Activated naive CD8-positive, alpha-beta T cell treated with anti-CD3 and anti-CD28 coated beads for 36 hours (primary cell): ENCODE results near the gene AMT. TPM values are rescaled to one million over a fixed set of nuclear protein-coding genes. Genes with fewer than 3 reads are reported as not detected.

ENCODE experiments used
- DNase-seq: peaks from one replicate; pipeline ENCODE4 v3.0.0; 2021
- H3K27ac Mint-ChIP-seq: one replicate; pipeline ENCODE4 v1.8.0; 2022; ENCODE audit warnings: mild to moderate bottlenecking, moderate library complexity, mixed read lengths
- H3K27me3 Mint-ChIP-seq: one replicate; pipeline ENCODE4 v1.8.0; 2022; ENCODE audit warnings: mild to moderate bottlenecking, mixed read lengths
- H3K36me3 Mint-ChIP-seq: one replicate; pipeline ENCODE4 v1.8.0; 2021; ENCODE audit warnings: mild to moderate bottlenecking, mixed read lengths
- H3K4me1 Mint-ChIP-seq: one replicate; pipeline ENCODE4 v1.8.0; 2021; ENCODE audit warnings: mixed read lengths
- H3K4me3 Mint-ChIP-seq: one replicate; pipeline ENCODE4 v1.8.0; 2022; ENCODE audit warnings: mild to moderate bottlenecking, moderate library complexity, mixed read lengths
- H3K9me3 Mint-ChIP-seq: one replicate; pipeline ENCODE4 v1.8.0; 2022; ENCODE audit warnings: mixed read lengths
- total RNA-seq, 2 experiments: library from RNA; stranded (reverse); gene quantifications; one replicate each; pipeline ENCODE4 v1.2.3, GENCODE V29; 2021

The AMT gene
- total RNA-seq, 2 experiments from 2014 or later: 0.42 to 2.0 TPM

DNA sequence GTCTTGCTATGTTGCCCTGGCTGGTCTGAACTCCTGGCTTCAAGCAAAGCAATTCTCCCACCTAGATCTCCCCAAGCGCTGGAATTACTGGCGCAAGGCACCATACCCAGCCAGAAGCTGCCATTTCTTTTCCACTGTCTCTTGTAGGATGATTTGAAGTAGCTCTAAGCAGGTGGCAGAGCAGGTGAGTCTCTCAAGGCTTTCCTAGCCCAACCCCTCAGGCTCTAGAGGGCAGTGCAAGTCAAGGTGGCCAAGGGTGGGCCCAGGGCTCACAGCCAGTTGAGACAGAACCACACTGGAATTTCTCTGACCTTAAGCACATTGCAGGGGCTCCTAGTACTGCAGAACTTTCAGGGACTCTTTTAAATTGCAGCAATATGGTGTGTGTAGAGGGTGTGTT is 32.2 kb upstream of the AMT start:
- DNase-seq: no peak
- no peaks in the 10 kb centered on the region for H3K27me3 Mint-ChIP-seq
- no peaks in the 10 kb centered on the region for H3K36me3 Mint-ChIP-seq
- H3K4me3 Mint-ChIP-seq: no peak overlapping the region
- no peaks in the 10 kb centered on the region for H3K4me1 Mint-ChIP-seq
- no peak overlapping the region for H3K27ac Mint-ChIP-seq
- H3K9me3 Mint-ChIP-seq: no peaks in the 10 kb centered on the region

DNA sequence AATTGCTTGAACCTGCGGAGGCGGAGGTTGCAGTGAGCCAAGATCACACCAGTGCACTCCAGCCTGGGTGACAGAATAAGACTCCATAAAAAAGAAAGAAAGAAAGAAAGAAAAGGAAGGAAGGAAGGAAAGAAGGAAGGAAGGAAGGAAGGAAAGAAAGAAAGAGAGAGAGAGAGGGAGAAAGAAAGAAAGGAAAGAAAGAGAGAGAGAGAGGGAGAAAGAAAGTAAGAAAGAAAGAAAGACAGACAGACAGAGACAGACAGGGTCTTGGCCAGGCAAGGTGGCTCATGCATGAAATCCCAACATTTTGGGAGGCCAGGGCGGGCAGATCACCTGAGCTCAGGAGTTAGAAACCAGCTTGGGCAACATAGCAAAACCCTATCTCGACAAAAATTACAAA is 31.3 kb upstream of the AMT start:
- H3K36me3 Mint-ChIP-seq: no peaks in the 10 kb centered on the region
- no peaks in the 10 kb centered on the region for H3K9me3 Mint-ChIP-seq
- no peaks in the 10 kb centered on the region for H3K27me3 Mint-ChIP-seq
- peaks cover 5% of the 10 kb centered on the region for H3K4me1 Mint-ChIP-seq
- no peak overlapping the region for H3K27ac Mint-ChIP-seq
- H3K4me3 Mint-ChIP-seq: no peak overlapping the region
- DNase-seq: no peak

DNA sequence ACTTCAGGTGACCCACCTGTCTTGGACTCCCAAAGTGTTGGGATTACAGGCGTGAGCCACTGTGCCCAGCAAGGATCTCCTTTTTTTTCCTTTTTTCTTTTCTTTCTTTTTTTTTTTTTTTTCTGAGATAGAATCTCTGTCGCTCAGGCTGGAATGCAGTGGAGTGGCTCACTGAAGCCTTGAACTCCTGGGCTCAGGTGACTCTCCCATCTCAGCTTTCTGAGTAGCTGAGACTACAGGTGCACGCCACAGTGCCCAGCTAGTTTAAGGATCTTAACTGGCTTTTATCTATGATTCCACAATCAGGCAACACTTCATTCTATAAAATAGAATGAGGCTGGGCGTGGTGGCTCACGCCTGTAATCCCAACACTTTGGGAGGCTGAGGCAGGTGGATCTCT is 23.1 kb upstream of the AMT start:
- no peaks in the 10 kb centered on the region for H3K27me3 Mint-ChIP-seq

DNA sequence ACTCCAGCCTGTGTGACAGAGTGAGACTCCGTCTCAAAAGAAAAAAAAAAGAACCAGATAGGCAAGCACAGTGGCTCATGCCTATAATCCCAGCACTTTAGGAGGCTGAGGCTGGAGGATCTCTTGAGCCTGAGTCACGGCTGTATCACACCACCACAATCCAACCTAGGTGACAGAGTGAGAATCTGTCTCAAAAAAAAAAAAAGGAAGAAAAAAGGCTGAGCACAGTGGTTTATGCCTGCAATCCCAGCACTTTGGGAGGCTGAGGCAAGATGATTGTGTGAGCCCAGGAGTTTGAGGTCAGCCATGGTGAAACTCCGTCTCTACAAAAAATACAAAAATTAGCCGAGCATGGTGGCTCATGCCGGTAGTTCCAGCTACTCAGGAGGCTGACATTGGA is 12.5 kb upstream of the AMT start:
- no peak for DNase-seq
- no peak overlapping the region for H3K4me3 Mint-ChIP-seq
- peaks cover under 1% of the 10 kb centered on the region for H3K4me1 Mint-ChIP-seq
- H3K27ac Mint-ChIP-seq: no peak overlapping the region
- H3K36me3 Mint-ChIP-seq: no peaks in the 10 kb centered on the region
- H3K27me3 Mint-ChIP-seq: no peaks in the 10 kb centered on the region
- no peaks in the 10 kb centered on the region for H3K9me3 Mint-ChIP-seq

More for the DNA sequence above, 23.1 kb upstream of the AMT start:
- Mint-ChIP-seq H3K36me3 (no peaks in the 10 kb centered on the region), H3K27ac (peak overlapping the region; percentile 46), H3K4me1 (peaks cover 11% of the 10 kb centered on the region), H3K9me3 (no peaks in the 10 kb centered on the region), H3K4me3 (no peak overlapping the region)
- no peak for DNase-seq

DNA sequence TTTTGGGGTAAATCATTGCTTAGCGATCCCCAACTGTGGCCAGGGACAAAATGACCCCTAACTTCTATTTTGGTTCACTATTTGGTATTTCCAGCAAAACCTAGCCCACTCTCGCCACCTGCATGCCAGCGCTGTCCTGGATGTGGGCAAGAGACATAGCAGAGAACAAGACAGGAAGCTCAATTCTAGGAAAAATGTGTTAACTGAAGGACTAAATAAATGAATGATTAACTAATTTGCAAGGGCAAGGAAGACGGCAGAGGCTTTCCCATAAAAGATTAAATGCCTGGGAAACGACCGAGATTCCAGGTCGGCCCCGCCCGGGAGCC is 6.4 kb upstream of the AMT start:
- Mint-ChIP-seq H3K27ac (peak overlapping the region; percentile 95), H3K4me3 (peak overlapping the region; percentile 96), H3K4me1 (peaks cover 22% of the 10 kb centered on the region), H3K9me3 (no peaks in the 10 kb centered on the region), H3K27me3 (no peaks in the 10 kb centered on the region), H3K36me3 (peaks cover 2% of the 10 kb centered on the region)
- DNase-seq: no peak

DNA sequence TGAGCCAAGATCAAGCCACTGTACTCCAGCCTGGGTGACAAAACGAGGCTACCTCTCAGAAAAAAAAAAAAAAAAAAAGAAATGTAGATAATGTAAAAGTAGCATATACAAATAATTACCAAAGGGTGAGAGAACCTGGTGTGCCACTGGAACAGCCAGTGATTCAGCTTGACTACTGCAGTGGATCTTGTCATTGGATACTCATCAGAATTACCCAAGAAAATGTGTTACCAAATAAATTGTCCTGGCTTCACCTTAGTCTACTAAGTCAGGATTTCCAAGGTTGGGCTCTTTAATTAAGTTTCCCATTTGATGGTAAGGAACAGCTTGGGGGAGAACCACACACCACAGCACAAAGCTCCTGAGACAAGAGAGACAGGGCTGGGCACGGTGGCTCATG is 5.3 kb upstream of the AMT start:
- peak overlapping the region; percentile 7 for H3K4me3 Mint-ChIP-seq
- no peaks in the 10 kb centered on the region for H3K9me3 Mint-ChIP-seq
- H3K4me1 Mint-ChIP-seq: peaks cover 25% of the 10 kb centered on the region
- no peak for DNase-seq
- no peak overlapping the region for H3K27ac Mint-ChIP-seq
- no peaks in the 10 kb centered on the region for H3K27me3 Mint-ChIP-seq
- H3K36me3 Mint-ChIP-seq: peaks cover 2% of the 10 kb centered on the region

DNA sequence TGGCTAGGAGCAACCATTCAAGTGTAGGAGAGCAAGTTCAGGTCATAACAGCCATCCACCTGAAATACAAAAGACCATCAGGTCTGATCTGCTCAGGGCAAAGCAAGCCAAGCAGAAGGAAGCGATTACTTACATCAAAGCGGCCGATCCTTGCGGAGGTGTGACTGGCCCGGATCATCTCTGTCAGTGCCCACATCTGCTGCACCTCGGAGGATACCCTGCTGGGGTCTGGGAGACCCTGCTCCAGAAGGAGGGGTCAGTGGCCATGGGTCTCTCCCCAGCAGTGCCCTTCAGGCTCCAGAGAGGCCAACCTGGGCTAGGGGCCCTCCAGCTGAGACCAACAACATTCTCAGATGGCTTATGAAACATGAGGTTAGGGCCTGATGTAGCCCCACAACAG is 2.5 kb upstream of the AMT start:
- peaks cover 41% of the 10 kb centered on the region for H3K4me1 Mint-ChIP-seq
- no peak overlapping the region for H3K27ac Mint-ChIP-seq
- no peak for DNase-seq

DNA sequence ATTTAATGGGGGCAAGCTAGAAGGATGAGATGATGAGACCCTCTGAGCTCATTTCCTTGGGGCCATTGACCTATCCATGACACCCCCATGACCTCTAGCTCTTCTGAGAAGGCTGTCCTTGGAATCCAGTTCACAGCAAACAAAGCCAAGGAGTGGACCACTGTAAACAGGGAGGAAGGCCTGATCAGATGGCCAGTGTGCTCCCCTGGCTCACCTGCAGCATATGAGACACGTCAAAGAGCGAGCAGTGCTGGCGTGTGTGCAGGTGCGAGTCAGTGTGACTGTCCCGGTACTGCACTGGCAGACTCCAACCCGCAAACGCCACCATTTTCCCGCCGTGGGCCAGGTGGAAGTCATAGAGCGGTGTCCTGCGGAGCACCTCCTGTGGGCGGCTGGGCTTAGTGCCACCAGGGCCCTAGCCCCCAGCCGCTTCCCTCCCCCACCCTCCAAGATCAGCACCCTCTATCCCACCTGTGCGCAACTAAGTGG is 339 bp downstream of the AMT start:
- Mint-ChIP-seq H3K27me3 (no peaks in the 10 kb centered on the region), H3K4me3 (peak overlapping the region; percentile 43), H3K9me3 (no peaks in the 10 kb centered on the region), H3K36me3 (peaks cover 6% of the 10 kb centered on the region), H3K27ac (no peak overlapping the region), H3K4me1 (peaks cover 43% of the 10 kb centered on the region)
- no peak for DNase-seq

More for the DNA sequence above, 2.5 kb upstream of the AMT start:
- no peak overlapping the region for H3K4me3 Mint-ChIP-seq
- no peaks in the 10 kb centered on the region for H3K9me3 Mint-ChIP-seq
- H3K27me3 Mint-ChIP-seq: no peaks in the 10 kb centered on the region
- H3K36me3 Mint-ChIP-seq: peaks cover 2% of the 10 kb centered on the region

DNA sequence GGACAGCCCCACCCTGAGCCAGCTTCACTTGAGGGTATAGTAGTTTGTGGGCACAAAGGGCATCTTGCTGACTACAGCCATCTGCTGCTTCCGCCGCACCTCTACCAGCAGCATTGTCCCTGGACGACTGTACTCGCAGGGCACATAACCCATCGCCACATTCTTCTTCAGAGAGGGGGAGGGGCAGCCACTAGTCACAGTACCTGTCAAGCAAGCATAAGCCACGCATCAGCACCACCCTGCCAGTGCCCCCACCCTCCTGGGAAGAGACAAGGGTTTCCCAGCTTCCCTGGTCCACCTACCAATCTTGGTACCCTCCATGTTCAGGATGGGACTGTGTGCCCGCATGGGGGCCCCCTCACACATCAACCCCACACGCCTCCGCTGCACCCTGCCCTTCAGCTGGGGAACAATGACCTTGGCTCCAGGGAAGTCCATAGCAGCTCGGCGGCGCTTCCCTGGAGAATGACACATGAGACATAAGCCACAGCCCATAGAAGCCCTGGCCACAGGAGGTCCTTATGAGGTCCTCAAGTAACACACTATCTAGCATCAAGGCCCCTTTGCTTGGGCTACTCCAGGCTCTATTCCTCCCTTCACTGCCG is 4.7 kb downstream of the AMT start:
- Mint-ChIP-seq H3K36me3 (peaks cover 32% of the 10 kb centered on the region), H3K27me3 (no peaks in the 10 kb centered on the region), H3K27ac (peak overlapping the region; percentile 64), H3K9me3 (no peaks in the 10 kb centered on the region), H3K4me1 (peaks cover 68% of the 10 kb centered on the region), H3K4me3 (no peak overlapping the region)
- no peak for DNase-seq

DNA sequence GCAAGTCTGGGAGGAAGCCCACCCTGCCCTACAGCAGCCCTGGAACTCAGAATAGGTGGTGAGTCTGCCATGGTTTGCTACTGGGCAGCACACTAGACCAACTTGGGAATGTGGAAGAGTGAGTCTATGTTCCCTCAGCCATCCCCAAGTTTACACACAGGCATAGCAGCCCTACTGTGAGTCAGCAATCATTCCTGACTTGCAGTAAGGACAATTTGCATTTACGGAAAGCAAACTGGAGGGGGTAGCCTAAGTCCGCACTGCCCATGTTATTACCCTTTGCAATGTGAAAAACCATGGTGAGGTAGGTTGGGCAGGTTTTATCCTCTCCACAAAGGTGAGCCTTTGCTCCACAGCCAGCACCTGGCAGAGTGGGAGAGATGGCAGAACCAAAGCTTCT is 5.4 kb downstream of the AMT start:
- Mint-ChIP-seq H3K4me1 (peaks cover 65% of the 10 kb centered on the region), H3K27ac (peak overlapping the region; percentile 97), H3K36me3 (peaks cover 32% of the 10 kb centered on the region), H3K9me3 (no peaks in the 10 kb centered on the region), H3K27me3 (no peaks in the 10 kb centered on the region), H3K4me3 (peak overlapping the region; percentile 67)
- DNase-seq: no peak

DNA sequence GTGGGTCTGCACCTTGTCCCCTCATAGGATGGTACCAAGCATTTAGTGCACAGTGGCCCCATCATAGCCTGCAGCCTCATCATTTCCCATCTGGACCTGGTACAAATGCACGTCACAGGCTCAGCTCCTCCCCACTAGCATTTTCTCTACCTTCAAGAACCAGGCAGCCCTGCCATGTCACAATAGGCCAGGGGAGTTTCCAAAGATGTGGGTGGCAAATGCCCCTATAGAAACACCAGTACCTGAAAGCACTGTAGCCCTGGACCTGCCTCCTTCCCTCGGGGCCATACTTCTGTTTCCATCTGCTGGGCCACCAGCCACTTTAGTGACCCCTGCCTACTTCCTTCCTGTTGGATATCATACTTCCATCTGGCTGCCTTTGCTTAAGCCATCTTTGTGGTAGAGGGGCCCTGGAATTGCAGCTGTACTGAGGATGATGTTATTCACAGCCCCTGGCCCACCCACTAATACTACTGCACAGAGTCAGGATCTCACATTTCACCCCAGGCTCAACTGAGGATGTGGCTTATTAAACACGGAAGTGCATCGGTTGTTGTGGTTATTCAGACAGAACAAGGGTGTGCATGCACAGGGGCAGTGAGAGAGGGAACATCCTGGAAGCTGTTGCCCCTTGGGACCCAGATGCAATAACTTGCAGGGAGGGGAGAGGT is 6.2 kb downstream of the AMT start:
- peak overlapping the region; percentile 67 for H3K4me3 Mint-ChIP-seq
- DNase-seq: peak; percentile 76
- no peaks in the 10 kb centered on the region for H3K27me3 Mint-ChIP-seq
- peaks cover 32% of the 10 kb centered on the region for H3K36me3 Mint-ChIP-seq
- no peaks in the 10 kb centered on the region for H3K9me3 Mint-ChIP-seq
- H3K27ac Mint-ChIP-seq: peak overlapping the region; percentile 97
- peaks cover 57% of the 10 kb centered on the region for H3K4me1 Mint-ChIP-seq

DNA sequence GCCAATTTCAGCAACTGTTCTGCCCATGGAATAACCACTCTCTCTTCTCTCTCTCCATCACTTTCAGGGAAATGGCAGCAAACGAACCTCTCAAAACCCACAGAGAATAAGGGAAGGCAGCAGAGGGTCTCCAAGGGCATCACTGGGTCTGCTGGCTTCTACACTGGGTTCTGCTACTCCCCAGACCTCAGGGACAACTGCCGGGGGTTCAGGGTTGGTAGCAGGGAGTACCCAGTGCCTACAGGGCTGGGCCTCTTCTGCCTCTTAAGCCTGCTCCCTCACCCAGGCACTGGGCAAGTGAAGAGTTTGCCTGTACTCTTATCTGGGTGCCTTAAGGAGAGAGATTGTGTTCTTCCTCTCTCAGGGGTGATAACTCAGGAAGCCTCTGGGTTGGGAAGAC is 7.5 kb downstream of the AMT start:
- H3K4me3 Mint-ChIP-seq: no peak overlapping the region
- H3K4me1 Mint-ChIP-seq: peaks cover 59% of the 10 kb centered on the region
- DNase-seq: no peak
- H3K27me3 Mint-ChIP-seq: no peaks in the 10 kb centered on the region
- no peaks in the 10 kb centered on the region for H3K9me3 Mint-ChIP-seq
- H3K36me3 Mint-ChIP-seq: peaks cover 43% of the 10 kb centered on the region
- peak overlapping the region; percentile 97 for H3K27ac Mint-ChIP-seq

DNA sequence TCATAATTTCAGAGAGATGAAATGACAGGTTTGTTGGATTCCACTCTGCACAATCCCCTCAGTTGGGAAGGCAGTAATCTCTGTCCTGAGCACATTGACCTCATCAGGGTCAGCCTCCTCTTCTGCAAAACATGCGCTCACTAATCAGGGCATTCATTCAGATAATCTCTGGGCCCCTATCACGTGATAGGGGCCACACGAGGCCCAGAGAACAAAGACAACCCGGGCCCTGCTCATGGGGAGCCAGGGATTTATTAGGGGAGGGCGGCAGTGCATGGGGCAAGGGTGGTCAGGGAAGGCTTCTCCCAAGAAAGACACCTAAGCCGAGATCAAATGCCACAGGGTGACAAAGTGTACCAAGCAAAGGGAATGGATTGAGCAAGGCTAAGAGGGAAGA is 8.9 kb downstream of the AMT start:
- Mint-ChIP-seq H3K4me3 (peak overlapping the region; percentile 86), H3K9me3 (no peaks in the 10 kb centered on the region), H3K27ac (peak overlapping the region; percentile 62), H3K4me1 (peaks cover 61% of the 10 kb centered on the region), H3K27me3 (no peaks in the 10 kb centered on the region), H3K36me3 (peaks cover 44% of the 10 kb centered on the region)
- no peak for DNase-seq

DNA sequence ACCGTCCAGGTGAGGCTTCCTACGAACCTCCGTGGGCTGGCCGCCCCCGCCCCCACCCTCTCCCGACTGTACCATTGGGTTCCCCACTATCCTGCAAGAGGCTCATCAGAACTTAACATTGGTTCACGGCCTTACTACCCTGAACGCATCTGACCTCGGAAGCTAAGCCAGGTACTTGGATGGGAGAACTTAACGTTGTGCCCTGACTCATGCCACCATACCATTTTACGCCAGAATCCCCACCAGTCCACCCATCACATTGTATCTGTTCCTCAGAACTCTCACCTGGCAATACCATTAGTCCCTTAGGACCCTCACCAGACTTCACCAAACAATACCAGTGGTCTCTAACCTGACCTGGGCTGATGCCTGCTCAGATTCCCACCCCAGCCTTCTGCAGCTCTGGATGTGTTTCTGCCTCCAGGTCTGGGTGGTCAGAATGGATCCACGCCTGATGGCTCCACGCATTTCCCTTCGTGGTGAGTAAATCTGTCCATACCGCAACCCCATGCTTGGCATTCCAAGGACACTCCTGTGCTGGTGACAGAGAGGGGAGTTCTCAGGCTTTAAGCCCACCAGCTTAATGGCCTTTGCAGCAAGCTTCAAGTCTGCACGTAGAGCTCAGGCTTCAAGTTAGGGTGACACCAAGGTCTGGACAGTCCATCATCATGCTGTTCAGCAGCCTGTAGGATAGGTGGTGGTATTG is 9.5 kb downstream of the AMT start:
- Mint-ChIP-seq H3K36me3 (peaks cover 41% of the 10 kb centered on the region), H3K27me3 (no peaks in the 10 kb centered on the region), H3K4me1 (peaks cover 61% of the 10 kb centered on the region), H3K9me3 (no peaks in the 10 kb centered on the region), H3K4me3 (peak overlapping the region; percentile 86), H3K27ac (peak overlapping the region; percentile 89)
- DNase-seq: no peak

DNA sequence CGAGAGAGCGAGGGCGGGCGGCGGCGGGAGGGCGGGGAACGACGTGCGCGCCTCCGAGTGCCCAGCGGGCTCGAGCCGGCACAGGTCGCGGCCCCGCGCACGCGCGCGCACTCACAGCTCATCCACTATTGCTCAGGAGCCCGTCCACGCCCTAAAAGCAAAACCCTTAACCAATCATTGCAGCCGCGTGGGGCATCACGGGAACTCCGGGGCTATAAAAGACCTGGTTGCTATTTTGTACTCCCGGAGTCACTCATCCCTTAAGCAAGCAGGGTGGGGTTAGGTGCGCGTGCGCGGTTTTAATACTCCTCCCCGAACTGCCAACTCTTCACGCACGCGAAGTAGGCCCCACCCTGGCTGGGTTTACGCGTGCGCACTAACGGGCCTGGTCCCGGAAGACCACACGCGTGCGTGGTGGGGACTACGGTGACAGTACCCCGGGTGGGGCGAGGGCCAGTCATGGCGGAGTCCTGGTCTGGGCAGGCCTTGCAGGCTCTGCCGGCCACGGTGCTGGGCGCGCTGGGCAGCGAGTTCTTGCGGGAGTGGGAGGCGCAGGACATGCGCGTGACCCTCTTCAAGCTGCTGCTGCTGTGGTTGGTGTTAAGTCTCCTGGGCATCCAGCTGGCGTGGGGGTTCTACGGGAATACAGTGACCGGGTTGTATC is 10.2 kb downstream of the AMT start, which contains the start of the genes RHOA and TCTA:
RHOA (minus strand) TSS at position 9 of the 664 bp plus-strand sequence. CDS start 36,387 bp downstream, outside the sequence.
TCTA (plus strand) TSS at position 456 of the 664 bp plus-strand sequence; CDS start at position 460, 4 bp downstream.
- Mint-ChIP-seq H3K9me3 (no peaks in the 10 kb centered on the region), H3K4me1 (peaks cover 60% of the 10 kb centered on the region), H3K4me3 (peak within 1 kb of the TSS; percentile 86), H3K27me3 (no peaks in the 10 kb centered on the region), H3K27ac (peak within 1 kb of the TSS; percentile 92), H3K36me3 (peaks cover 41% of the 10 kb centered on the region)
- DNase-seq: peak; percentile 98
